Measurements from ENCODE around the gene PHB1.
"Not testable (repeated sequence)": the region's sequence is repeated elsewhere in the genome, so short reads cannot be mapped to it uniquely, and the experiment has no call there.

Gene PHB1

GRCh38 chr17:49439673-49440571 is 25.2 kb upstream of the PHB1 start:
- DNase-seq (ENCODE audit: low spot score) (peak; percentile 66), FAIRE-seq (peak; percentile 78)

GRCh38 chr17:49439305-49439672 is 24.6 kb upstream of the PHB1 start:
- DNase-seq (ENCODE audit: low spot score), result no peak
- no peak for FAIRE-seq

- DNase-seq (ENCODE audit: low spot score), result no peak
- no peak for FAIRE-seq
Observed at GRCh38 chr17:49438436-49439278, 24.0 kb upstream of the PHB1 start.

GRCh38 chr17:49437696-49438435 is 23.2 kb upstream of the PHB1 start:
- FAIRE-seq, result no peak
- DNase-seq (ENCODE audit: low spot score), result no peak

GRCh38 chr17:49436174-49436573 is 21.5 kb upstream of the PHB1 start:
- no peak for DNase-seq (ENCODE audit: low spot score)
- no peak for FAIRE-seq

- DNase-seq (ENCODE audit: low spot score) (peak; percentile 2), FAIRE-seq (no peak)
Observed at GRCh38 chr17:49435671-49436029, 21.0 kb upstream of the PHB1 start.

- FAIRE-seq, result peak; percentile 81
- DNase-seq (ENCODE audit: low spot score), result peak; percentile 74
Observed at GRCh38 chr17:49434821-49435670, 20.4 kb upstream of the PHB1 start.

- FAIRE-seq, result no peak
- DNase-seq (ENCODE audit: low spot score), result no peak
Observed at GRCh38 chr17:49433000-49433694, 18.5 kb upstream of the PHB1 start.

- DNase-seq (ENCODE audit: low spot score) (no peak), FAIRE-seq (no peak)
Observed at GRCh38 chr17:49431743-49432142, 17.1 kb upstream of the PHB1 start.

GRCh38 chr17:49425004-49425286 is 10.3 kb upstream of the PHB1 start:
- FAIRE-seq, result no peak
- DNase-seq (ENCODE audit: low spot score), result no peak

- FAIRE-seq, result peak; percentile 55
- not testable (repeated sequence) for DNase-seq (ENCODE audit: low spot score)
Observed at GRCh38 chr17:49424276-49425003, 9.8 kb upstream of the PHB1 start.

GRCh38 chr17:49422714-49423113 is 8.0 kb upstream of the PHB1 start:
- DNase-seq (ENCODE audit: low spot score), result no peak
- no peak for FAIRE-seq

GRCh38 chr17:49419761-49420160 is 5.1 kb upstream of the PHB1 start:
- DNase-seq (ENCODE audit: low spot score); FAIRE-seq: not testable (repeated sequence)

- FAIRE-seq, result not testable (repeated sequence)
Observed at GRCh38 chr17:49418754-49419740, 4.4 kb upstream of the PHB1 start.

GRCh38 chr17:49414271-49414621 is 436 bp downstream of the PHB1 start:
- DNase-seq (ENCODE audit: low spot score), result no peak
- FAIRE-seq, result no peak

More at GRCh38 chr17:49418754-49419740, 4.4 kb upstream of the PHB1 start:
- not testable (repeated sequence) for DNase-seq (ENCODE audit: low spot score)

- DNase-seq (ENCODE audit: low spot score), result no peak
- no peak for FAIRE-seq
Observed at GRCh38 chr17:49409066-49409465, 5.6 kb downstream of the PHB1 start.

GRCh38 chr17:49407981-49408501 is 6.6 kb downstream of the PHB1 start:
- no peak for FAIRE-seq
- DNase-seq (ENCODE audit: low spot score), result peak; percentile 86

- DNase-seq (ENCODE audit: low spot score) (no peak), FAIRE-seq (no peak)
Observed at GRCh38 chr17:49407086-49407485, 7.6 kb downstream of the PHB1 start.
